Stomach (tissue), 9 donors: ENCODE measurements around the gene XIRP1. TPM values are rescaled to one million over a fixed set of nuclear protein-coding genes. Genes with fewer than 3 reads are reported as not detected.
A peak's percentile ranks its signal among the peaks of the same experiment; 100 is the strongest.

Experiments
- DNase-seq, 2 donors: peaks; one replicate each; pipeline versions ENCODE4 v3.0.0 to v3.0.0-alpha.2; 2013 to 2019
- H3K27ac ChIP-seq, 5 donors: fragments of 200-600 bp in 4 of 5; sonication (generic) in 4 of 5; one replicate each; pipeline ENCODE4 v1.5.1; 2013 to 2019; ENCODE audit warnings: mild to moderate bottlenecking in 1 of 5, moderate library complexity in 1 of 5
- H3K27me3 ChIP-seq, 3 donors: fragments of 200-600 bp; sonication (generic); one replicate each; pipeline ENCODE4 v1.5.1; 2017 to 2019; ENCODE audit warnings: mixed run types in 1 of 3
- H3K36me3 ChIP-seq, 4 donors: fragments of 200-600 bp; sonication (generic); 1 replicate in 3 of 4; 2 replicates in 1 of 4; pipeline ENCODE4 v1.5.1; 2016 to 2019
- H3K4me1 ChIP-seq, 4 donors: fragments of 200-600 bp; sonication (generic); one replicate each; pipeline ENCODE4 v1.5.1; 2016 to 2019
- H3K4me3 ChIP-seq, 4 donors: fragments of 200-600 bp; sonication (generic) in 3 of 4; one replicate each; pipeline ENCODE4 v1.5.1; 2016 to 2019; ENCODE audit warnings: mild to moderate bottlenecking in 1 of 4
- H3K9me3 ChIP-seq, 4 donors: fragments of 200-600 bp; sonication (generic); one replicate each; pipeline ENCODE4 v1.5.1; 2016 to 2019
- EP300 ChIP-seq: sonication (generic); formaldehyde crosslinking; IDR thresholded peaks from one replicate; pipeline ENCODE4 v1.6.1; 2017; ENCODE audit warnings: antibody characterized with exemption
- POLR2A ChIP-seq, 4 donors: fragments of 450-650 bp; IDR thresholded peaks; one replicate each; pipeline ENCODE4 v1.6.1; 2016; ENCODE audit warnings: antibody characterized with exemption in 4 of 4, control low read depth in 2 of 4, mild to moderate bottlenecking in 1 of 4, moderate library complexity in 1 of 4
- POLR2AphosphoS5 ChIP-seq, 3 donors: sonication (generic); formaldehyde crosslinking; IDR thresholded peaks; one replicate each; pipeline ENCODE4 v1.6.1; 2016; ENCODE audit warnings: antibody characterized with exemption in 3 of 3
- WGBS, 5 donors: extraction: QIAGEN DNeasy Blood & Tissue Kit in 3 of 5; methylation state at CpG; one replicate each; pipeline versions ENCODE4 v1.1.5 to v1.1.7; 2013 to 2018; 5-methylcytosine and 5-hydroxymethylcytosine counted together
- intact Hi-C: fragments of 100-400 bp; cut with DNase I; formaldehyde crosslinking; loops from one replicate; pipeline ENCODE4 v1.15.1; 2023; ENCODE audit warnings: low total_unique reads
- polyA plus RNA-seq, 3 donors: library from polyadenylated mRNA; stranded (reverse); fragments of 200-250 nt; gene quantifications; one replicate each; pipeline ENCODE4 v1.2.3, GENCODE V29; 2013
- total RNA-seq, 5 donors: library from RNA; depleted of rRNA; stranded (reverse); fragments of >200 nt; gene quantifications; one replicate each; pipeline versions ENCODE4 v1.1.0 to v1.2.3, GENCODE V29; 2014 to 2016
- TF ChIP-seq, protein P1 (sequence below), 7 experiments: fragments of 450-650 bp in 4 of 7; fragments of 200-600 bp in 3 of 7; sonication (generic) in 3 of 7; IDR thresholded peaks; one replicate each; pipeline ENCODE4 v1.5.1; 2016 to 2019; ENCODE audit warnings: antibody characterized with exemption in 7 of 7, control low read depth in 2 of 7, mild to moderate bottlenecking in 1 of 7
- donor health status: healthy with polysubstance abuse.
- donor health status: Bipolar disorder and iron deficiency.
- donor health status: healthy.

The XIRP1 gene
- total and polyA plus RNA-seq, 8 donors, result under 0.01 to 1.1 (median 0.18) TPM; not detected in 3

- Histone ChIP-seq H3K9me3 (no peaks in the 10 kb centered on the region), H3K27me3 (peaks cover 0 to 7% (median 0%) of the 10 kb centered on the region in 3 donors), H3K4me3 (no peak overlapping the region), H3K36me3 (no peaks in the 10 kb centered on the region), H3K4me1 (no peaks in the 10 kb centered on the region), H3K27ac (no peak overlapping the region)
- DNase-seq, result peak in 1 of 2 donors; percentile 14
- 63 to 67% (median 65%) methylated on average over 6 of the region's 6 CpGs for WGBS, 5 donors
- TF ChIP-seq, protein P1, sequence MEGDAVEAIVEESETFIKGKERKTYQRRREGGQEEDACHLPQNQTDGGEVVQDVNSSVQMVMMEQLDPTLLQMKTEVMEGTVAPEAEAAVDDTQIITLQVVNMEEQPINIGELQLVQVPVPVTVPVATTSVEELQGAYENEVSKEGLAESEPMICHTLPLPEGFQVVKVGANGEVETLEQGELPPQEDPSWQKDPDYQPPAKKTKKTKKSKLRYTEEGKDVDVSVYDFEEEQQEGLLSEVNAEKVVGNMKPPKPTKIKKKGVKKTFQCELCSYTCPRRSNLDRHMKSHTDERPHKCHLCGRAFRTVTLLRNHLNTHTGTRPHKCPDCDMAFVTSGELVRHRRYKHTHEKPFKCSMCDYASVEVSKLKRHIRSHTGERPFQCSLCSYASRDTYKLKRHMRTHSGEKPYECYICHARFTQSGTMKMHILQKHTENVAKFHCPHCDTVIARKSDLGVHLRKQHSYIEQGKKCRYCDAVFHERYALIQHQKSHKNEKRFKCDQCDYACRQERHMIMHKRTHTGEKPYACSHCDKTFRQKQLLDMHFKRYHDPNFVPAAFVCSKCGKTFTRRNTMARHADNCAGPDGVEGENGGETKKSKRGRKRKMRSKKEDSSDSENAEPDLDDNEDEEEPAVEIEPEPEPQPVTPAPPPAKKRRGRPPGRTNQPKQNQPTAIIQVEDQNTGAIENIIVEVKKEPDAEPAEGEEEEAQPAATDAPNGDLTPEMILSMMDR (IDR thresholded peaks at IDR 0.05), result no peak
- TF ChIP-seq EP300 (no peak), POLR2A (IDR thresholded peaks at IDR 0.05) (no peak), POLR2AphosphoS5 (IDR thresholded peaks at IDR 0.05) (no peak)
- intact Hi-C loops, result no loop called here
These were observed 28.2 kb upstream of the XIRP1 start for GRCh38 chr3:39220407-39221140.

- TF ChIP-seq, protein P1 (IDR thresholded peaks at IDR 0.05), result no peak
- no peak for TF ChIP-seq POLR2A (IDR thresholded peaks at IDR 0.05)
- no peak for TF ChIP-seq EP300
- no peak for TF ChIP-seq POLR2AphosphoS5 (IDR thresholded peaks at IDR 0.05)
- no peaks in the 10 kb centered on the region for H3K9me3 ChIP-seq
- intact Hi-C loops, result no loop called here
- H3K27me3 ChIP-seq, result peaks cover 0 to 7% (median 0%) of the 10 kb centered on the region in 3 donors
- H3K36me3 ChIP-seq, result no peaks in the 10 kb centered on the region
- DNase-seq, result no peak
- 83 to 95% (median 86%) methylated on average over 3 of the region's 3 CpGs for WGBS, 5 donors
- no peaks in the 10 kb centered on the region for H3K4me1 ChIP-seq
- no peak overlapping the region for H3K4me3 ChIP-seq
- H3K27ac ChIP-seq, result no peak overlapping the region
These were observed 27.3 kb upstream of the XIRP1 start for GRCh38 chr3:39219702-39220101.

GRCh38 chr3:39216176-39216790 is 23.9 kb upstream of the XIRP1 start:
- intact Hi-C loops, result no loop called here
- DNase-seq, result peak in 1 of 2 donors; percentile 15
- WGBS, 5 donors, result 79 to 87% (median 85%) methylated on average over 2 of the region's 2 CpGs

GRCh38 chr3:39213613-39214012 is 21.2 kb upstream of the XIRP1 start:
- peaks cover 0 to 3% (median under 1%) of the 10 kb centered on the region in 4 donors for H3K4me1 ChIP-seq
- no peaks in the 10 kb centered on the region for H3K9me3 ChIP-seq
- no peak for DNase-seq
- H3K36me3 ChIP-seq, result no peaks in the 10 kb centered on the region
- intact Hi-C loops, result no loop called here
- H3K4me3 ChIP-seq, result no peak overlapping the region
- WGBS, 5 donors, result 69 to 78% (median 76%) methylated on average over 2 of the region's 2 CpGs
- no peak for TF ChIP-seq EP300
- TF ChIP-seq POLR2AphosphoS5 (IDR thresholded peaks at IDR 0.05), result no peak
- TF ChIP-seq, protein P1 (IDR thresholded peaks at IDR 0.05), result no peak
- no peak for TF ChIP-seq POLR2A (IDR thresholded peaks at IDR 0.05)
- H3K27ac ChIP-seq, result no peak overlapping the region
- H3K27me3 ChIP-seq, result no peaks in the 10 kb centered on the region

More at GRCh38 chr3:39216176-39216790, 23.9 kb upstream of the XIRP1 start:
- no peak overlapping the region for H3K27ac ChIP-seq
- no peaks in the 10 kb centered on the region for H3K9me3 ChIP-seq
- TF ChIP-seq POLR2AphosphoS5 (IDR thresholded peaks at IDR 0.05), result no peak
- no peak for TF ChIP-seq POLR2A (IDR thresholded peaks at IDR 0.05)
- TF ChIP-seq, protein P1 (IDR thresholded peaks at IDR 0.05), result no peak
- no peaks in the 10 kb centered on the region for H3K4me1 ChIP-seq
- H3K27me3 ChIP-seq, result peaks cover 0 to 7% (median 0%) of the 10 kb centered on the region in 3 donors
- H3K4me3 ChIP-seq, result no peak overlapping the region
- H3K36me3 ChIP-seq, result no peaks in the 10 kb centered on the region
